ENCODE measurements around the gene DGKB. TPM values are rescaled to one million over a fixed set of nuclear protein-coding genes. Genes with fewer than 3 reads are reported as not detected.

The DGKB gene
- total RNA-seq, 1 donor from 2014 or later = 3.4 TPM

DNA sequence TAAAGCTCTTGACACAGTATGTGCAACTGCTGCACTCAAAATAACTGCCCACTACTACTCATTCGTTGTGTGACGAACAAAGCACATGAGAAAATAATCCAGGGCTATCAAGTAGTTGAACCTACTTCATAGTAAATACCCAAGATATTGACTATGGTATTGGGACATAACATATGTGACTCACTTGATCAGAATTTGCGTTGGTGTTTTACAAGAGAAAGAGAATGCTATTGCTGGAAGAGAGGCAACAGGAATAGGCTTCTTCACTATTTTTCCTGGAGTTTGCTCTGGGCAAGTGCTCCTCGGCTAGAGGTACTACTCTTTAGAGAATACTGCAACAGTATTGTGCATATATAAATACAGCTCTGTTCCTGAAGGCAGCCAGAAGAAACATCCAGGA is 2.5 kb downstream of the DGKB start:
- TF ChIP-seq CTCF (conservative IDR thresholded peaks at IDR 0.05) = no peak
- no peak overlapping the region for H3K4me3 Mint-ChIP-seq
- H3K4me1 Mint-ChIP-seq (ENCODE audit: unreplicated experiment) = no peaks in the 10 kb centered on the region
- DNase-seq (ENCODE audit: extremely low spot score, unreplicated experiment) = no peak
- H3K27me3 Mint-ChIP-seq = peaks cover 20% of the 10 kb centered on the region
- H3K27ac Mint-ChIP-seq = no peak overlapping the region
- no peaks in the 10 kb centered on the region for H3K9me3 Mint-ChIP-seq
- no peaks in the 10 kb centered on the region for H3K36me3 Mint-ChIP-seq

DNA sequence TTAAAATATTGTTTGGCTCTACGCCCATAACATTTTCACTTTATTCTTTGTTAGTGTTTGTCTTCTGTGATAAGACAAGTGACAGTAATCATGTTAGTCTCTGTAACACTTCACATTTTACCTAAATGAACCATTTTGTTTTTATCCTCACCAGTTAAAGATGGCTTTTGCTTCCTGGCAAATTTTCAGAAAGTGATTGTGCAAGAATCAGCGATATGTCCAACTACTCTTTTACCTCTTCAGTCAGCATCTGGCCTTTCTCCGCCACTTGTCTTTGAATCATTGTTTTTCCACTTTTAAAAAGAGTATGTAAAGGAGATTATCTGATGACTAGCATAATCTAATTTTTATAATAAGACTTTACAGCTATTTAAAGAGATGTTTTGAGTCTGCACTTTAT is 3.5 kb downstream of the DGKB start:
- H3K9me3 Mint-ChIP-seq = no peaks in the 10 kb centered on the region

GRCh38 chr7:14896461-14896860 is 6.1 kb downstream of the DGKB start:
- Mint-ChIP-seq H3K36me3 (no peaks in the 10 kb centered on the region), H3K27me3 (peaks cover 16% of the 10 kb centered on the region)

More for the DNA sequence above, 3.5 kb downstream of the DGKB start:
- no peak for TF ChIP-seq CTCF (conservative IDR thresholded peaks at IDR 0.05)
- Mint-ChIP-seq H3K4me3 (no peak overlapping the region), H3K36me3 (no peaks in the 10 kb centered on the region), H3K4me1 (ENCODE audit: unreplicated experiment) (no peaks in the 10 kb centered on the region), H3K27ac (no peak overlapping the region), H3K27me3 (peaks cover 17% of the 10 kb centered on the region)
- DNase-seq (ENCODE audit: extremely low spot score, unreplicated experiment) = no peak

DNA sequence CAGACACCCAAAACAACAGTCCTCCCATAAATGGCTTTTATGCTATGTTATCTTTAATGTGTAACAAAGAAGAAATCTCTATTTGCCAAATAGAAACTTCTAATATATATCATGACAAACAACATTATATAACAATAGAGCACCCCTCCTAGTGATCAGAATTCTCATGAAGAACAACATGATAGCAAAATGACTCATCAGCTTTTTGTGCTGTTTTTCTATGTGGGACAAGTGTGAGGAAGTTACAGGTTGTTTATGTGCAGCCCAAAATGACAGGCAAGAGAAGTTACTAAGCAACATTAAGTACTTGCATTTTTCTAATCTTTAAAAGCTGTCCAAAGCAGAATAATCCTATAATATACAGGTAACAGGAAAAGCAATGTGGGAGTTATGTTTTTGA is 7.7 kb downstream of the DGKB start:
- DNase-seq (ENCODE audit: extremely low spot score, unreplicated experiment) = no peak
- H3K36me3 Mint-ChIP-seq = no peaks in the 10 kb centered on the region
- no peak overlapping the region for H3K27ac Mint-ChIP-seq
- no peaks in the 10 kb centered on the region for H3K4me1 Mint-ChIP-seq (ENCODE audit: unreplicated experiment)
- H3K9me3 Mint-ChIP-seq = no peaks in the 10 kb centered on the region
- no peak for TF ChIP-seq CTCF (conservative IDR thresholded peaks at IDR 0.05)
- H3K27me3 Mint-ChIP-seq = peaks cover 6% of the 10 kb centered on the region
- H3K4me3 Mint-ChIP-seq = no peak overlapping the region

More at GRCh38 chr7:14896461-14896860, 6.1 kb downstream of the DGKB start:
- Mint-ChIP-seq H3K27ac (no peak overlapping the region), H3K4me1 (ENCODE audit: unreplicated experiment) (no peaks in the 10 kb centered on the region), H3K9me3 (no peaks in the 10 kb centered on the region), H3K4me3 (no peak overlapping the region)
- DNase-seq (ENCODE audit: extremely low spot score, unreplicated experiment) = no peak
- no peak for TF ChIP-seq CTCF (conservative IDR thresholded peaks at IDR 0.05)

- H3K4me1 Mint-ChIP-seq (ENCODE audit: unreplicated experiment) = no peaks in the 10 kb centered on the region
- TF ChIP-seq CTCF (conservative IDR thresholded peaks at IDR 0.05) = no peak
- H3K4me3 Mint-ChIP-seq = no peak overlapping the region
- H3K27me3 Mint-ChIP-seq = peaks cover 6% of the 10 kb centered on the region
- H3K27ac Mint-ChIP-seq = no peak overlapping the region
- DNase-seq (ENCODE audit: extremely low spot score, unreplicated experiment) = no peak
- no peaks in the 10 kb centered on the region for H3K36me3 Mint-ChIP-seq
- H3K9me3 Mint-ChIP-seq = no peaks in the 10 kb centered on the region
These were observed 9.6 kb downstream of the DGKB start for GRCh38 chr7:14892961-14893360.

DNA sequence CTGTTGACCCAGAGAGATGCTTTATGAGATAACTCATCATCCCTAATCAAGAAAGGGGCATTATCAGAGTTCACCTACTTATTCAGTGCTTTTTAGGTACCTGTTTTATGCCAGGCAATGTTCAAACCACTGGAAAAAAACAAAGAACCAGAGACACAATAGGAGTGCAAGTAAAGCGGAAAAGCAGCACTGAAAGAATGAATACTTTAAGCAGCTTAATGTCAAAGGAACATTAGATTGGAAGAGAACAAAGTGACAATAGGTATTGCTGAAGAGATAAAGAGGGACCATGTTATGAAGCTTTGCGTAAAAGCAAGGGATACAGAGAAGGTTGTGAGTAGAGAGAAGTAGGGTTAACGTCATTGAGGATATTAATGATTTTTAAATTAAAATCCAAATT is 11.3 kb downstream of the DGKB start:
- TF ChIP-seq CTCF (conservative IDR thresholded peaks at IDR 0.05) = no peak
- H3K27me3 Mint-ChIP-seq = peaks cover 6% of the 10 kb centered on the region
- no peaks in the 10 kb centered on the region for H3K4me1 Mint-ChIP-seq (ENCODE audit: unreplicated experiment)
- DNase-seq (ENCODE audit: extremely low spot score, unreplicated experiment) = no peak
- H3K4me3 Mint-ChIP-seq = no peak overlapping the region
- no peaks in the 10 kb centered on the region for H3K9me3 Mint-ChIP-seq
- H3K27ac Mint-ChIP-seq = no peak overlapping the region
- H3K36me3 Mint-ChIP-seq = no peaks in the 10 kb centered on the region

All from type B pancreatic cell (in vitro differentiated cells).